Measurements from ENCODE around the gene BBX.

The BBX gene

DNA sequence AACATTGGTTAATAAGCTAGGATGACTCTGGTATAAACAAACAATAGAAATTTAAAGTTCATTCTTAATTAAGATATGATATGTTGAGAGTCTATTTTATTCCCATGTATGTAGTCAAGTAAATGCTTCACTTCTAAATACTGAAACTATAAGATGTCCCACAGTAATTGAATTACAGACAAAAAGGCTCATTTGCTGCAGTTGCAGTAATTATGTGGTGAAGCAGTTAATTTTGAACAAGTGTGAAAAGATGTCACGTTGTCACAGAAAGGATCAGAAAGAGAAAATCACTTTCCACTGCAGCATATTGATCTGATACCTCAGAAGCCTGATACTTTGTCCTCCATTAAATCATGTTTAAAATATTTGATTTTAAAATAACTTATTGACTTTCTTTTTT is 159.8 kb downstream of the BBX start:
- DNase-seq (ENCODE audit: extremely low read depth, low read depth), result no peak
- TF ChIP-seq, protein P1, sequence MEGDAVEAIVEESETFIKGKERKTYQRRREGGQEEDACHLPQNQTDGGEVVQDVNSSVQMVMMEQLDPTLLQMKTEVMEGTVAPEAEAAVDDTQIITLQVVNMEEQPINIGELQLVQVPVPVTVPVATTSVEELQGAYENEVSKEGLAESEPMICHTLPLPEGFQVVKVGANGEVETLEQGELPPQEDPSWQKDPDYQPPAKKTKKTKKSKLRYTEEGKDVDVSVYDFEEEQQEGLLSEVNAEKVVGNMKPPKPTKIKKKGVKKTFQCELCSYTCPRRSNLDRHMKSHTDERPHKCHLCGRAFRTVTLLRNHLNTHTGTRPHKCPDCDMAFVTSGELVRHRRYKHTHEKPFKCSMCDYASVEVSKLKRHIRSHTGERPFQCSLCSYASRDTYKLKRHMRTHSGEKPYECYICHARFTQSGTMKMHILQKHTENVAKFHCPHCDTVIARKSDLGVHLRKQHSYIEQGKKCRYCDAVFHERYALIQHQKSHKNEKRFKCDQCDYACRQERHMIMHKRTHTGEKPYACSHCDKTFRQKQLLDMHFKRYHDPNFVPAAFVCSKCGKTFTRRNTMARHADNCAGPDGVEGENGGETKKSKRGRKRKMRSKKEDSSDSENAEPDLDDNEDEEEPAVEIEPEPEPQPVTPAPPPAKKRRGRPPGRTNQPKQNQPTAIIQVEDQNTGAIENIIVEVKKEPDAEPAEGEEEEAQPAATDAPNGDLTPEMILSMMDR (IDR thresholded peaks at IDR 0.05; ENCODE audit: low read depth, low read length, missing control alignments), result no peak
- H3K4me3 ChIP-seq (replicated peaks; ENCODE audit: low read depth, low read length), result no peak overlapping the region

DNA sequence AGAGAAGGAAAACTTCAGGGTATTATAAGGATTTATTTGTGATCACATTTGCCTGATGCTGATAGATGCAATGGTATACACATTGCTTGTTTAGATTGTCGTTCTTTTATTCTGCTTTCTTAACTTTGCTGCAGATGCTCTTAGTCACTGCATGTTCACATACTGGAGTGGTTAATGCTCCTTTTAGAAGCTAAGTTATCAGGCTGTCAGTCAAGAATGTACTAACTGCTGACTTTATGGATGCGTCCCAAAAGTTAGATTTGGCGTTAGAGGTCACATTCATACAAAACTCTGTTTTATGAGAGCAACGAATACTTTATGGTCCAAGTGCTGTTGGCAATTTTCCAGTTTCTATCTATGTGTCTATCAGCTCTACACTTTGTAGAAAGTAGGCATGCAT is 160.7 kb downstream of the BBX start:
- H3K4me3 ChIP-seq (replicated peaks; ENCODE audit: low read depth, low read length), result no peak overlapping the region
- DNase-seq (ENCODE audit: extremely low read depth, low read depth), result no peak
- TF ChIP-seq, protein P1 (IDR thresholded peaks at IDR 0.05; ENCODE audit: low read depth, low read length, missing control alignments), result no peak

DNA sequence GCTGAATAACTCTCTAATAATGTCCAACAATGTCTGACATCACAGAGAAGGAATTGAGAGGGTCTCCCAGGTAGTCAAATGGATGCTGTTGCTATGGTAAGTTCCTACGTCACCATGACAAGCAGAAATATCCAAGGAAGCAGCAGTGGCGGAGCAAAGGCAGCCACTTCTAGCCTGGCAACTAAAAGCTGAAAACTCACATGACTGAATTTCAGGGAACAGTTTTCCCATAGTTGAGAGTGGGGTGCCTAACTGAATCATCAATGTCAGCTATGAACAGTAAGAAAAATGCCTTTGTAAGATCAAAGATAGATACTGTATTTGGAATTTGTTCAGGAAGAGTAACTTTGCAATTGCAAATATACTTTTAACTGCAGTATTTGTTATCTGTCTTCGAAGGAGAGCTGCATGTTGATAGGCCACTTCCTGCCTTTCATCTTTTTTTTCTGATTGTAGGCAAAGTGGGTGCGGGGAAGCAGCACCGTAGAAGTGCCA is 161.7 kb downstream of the BBX start:
- H3K4me3 ChIP-seq (replicated peaks; ENCODE audit: low read depth, low read length), result no peak overlapping the region
- TF ChIP-seq, protein P1 (IDR thresholded peaks at IDR 0.05; ENCODE audit: low read depth, low read length, missing control alignments), result no peak
- DNase-seq (ENCODE audit: extremely low read depth, low read depth), result no peak

DNA sequence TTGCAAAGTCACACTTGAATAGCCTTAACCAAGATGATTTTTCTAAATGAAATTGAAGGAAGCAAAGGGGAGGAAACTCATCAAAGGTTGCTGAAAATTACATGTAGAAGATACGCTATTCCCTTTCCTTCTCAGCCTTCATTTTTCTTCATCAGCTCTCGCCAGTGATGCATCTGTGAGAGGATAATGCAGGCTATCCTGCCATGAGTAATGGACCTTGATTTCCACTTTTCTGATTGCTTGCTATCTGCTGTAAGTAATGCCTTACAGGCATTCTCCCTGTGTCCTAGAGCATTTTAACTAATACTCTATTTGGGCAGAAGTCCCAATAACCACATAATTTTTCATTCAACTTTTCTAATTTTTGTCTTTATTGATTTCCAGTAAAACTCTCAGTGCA is 162.6 kb downstream of the BBX start:
- no peak overlapping the region for H3K4me3 ChIP-seq (replicated peaks; ENCODE audit: low read depth, low read length)
- TF ChIP-seq, protein P1 (IDR thresholded peaks at IDR 0.05; ENCODE audit: low read depth, low read length, missing control alignments), result no peak
- no peak for DNase-seq (ENCODE audit: extremely low read depth, low read depth)

DNA sequence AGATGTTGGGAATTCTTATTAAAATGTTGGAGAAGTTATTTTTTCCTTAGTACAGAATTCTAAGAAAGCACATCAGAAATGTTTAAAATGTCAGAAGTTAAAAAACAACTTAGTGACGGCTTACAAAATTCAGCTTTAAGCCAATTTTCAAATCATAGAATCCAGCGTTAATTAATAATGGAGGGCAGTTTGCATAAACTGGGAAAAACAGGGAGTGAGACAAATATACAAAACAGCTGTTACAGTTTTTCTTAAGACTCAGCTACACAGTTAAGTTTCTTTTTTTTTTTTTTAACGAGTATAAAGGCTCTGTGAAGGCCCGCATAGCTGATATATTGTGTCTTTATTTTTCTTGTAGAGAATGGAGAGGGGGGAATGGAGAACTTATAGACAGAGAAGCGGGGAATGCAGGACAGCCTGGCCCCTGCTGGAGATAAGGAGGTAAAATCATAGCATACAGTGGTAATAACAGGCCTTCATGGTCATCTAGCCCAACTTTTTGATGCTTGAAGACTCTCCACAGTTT is 164.4 kb downstream of the BBX start:
- no peak overlapping the region for H3K4me3 ChIP-seq (replicated peaks; ENCODE audit: low read depth, low read length)
- no peak for DNase-seq (ENCODE audit: extremely low read depth, low read depth)
- TF ChIP-seq, protein P1 (IDR thresholded peaks at IDR 0.05; ENCODE audit: low read depth, low read length, missing control alignments), result no peak

DNA sequence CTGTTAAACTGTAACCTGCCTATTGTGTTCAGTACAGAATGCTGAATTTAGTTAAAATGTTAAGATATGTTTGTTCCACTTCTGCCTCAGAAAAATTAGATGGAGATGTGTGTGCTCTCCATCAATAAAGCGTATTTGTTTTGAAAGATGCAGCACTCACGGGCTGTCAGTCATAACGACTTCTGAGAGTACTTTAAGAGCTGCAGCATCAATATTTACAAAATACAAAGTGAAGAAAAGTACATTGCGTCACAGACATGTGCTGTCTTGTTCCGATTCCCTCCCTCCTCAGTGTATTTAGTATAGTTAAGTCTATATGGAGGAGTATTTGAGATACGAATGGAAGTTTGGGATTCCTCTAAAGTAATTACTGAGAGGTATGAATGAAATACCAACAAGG is 166.6 kb downstream of the BBX start:
- no peak overlapping the region for H3K4me3 ChIP-seq (replicated peaks; ENCODE audit: low read depth, low read length)
- TF ChIP-seq, protein P1 (IDR thresholded peaks at IDR 0.05; ENCODE audit: low read depth, low read length, missing control alignments), result no peak
- no peak for DNase-seq (ENCODE audit: extremely low read depth, low read depth)
